ENCODE results near the gene CYSRT1. TPM values are rescaled to one million over a fixed set of nuclear protein-coding genes. Genes with fewer than 3 reads are reported as not detected.

Gene CYSRT1
- total RNA-seq, 1 donor from 2014 or later, result not detected

DNA sequence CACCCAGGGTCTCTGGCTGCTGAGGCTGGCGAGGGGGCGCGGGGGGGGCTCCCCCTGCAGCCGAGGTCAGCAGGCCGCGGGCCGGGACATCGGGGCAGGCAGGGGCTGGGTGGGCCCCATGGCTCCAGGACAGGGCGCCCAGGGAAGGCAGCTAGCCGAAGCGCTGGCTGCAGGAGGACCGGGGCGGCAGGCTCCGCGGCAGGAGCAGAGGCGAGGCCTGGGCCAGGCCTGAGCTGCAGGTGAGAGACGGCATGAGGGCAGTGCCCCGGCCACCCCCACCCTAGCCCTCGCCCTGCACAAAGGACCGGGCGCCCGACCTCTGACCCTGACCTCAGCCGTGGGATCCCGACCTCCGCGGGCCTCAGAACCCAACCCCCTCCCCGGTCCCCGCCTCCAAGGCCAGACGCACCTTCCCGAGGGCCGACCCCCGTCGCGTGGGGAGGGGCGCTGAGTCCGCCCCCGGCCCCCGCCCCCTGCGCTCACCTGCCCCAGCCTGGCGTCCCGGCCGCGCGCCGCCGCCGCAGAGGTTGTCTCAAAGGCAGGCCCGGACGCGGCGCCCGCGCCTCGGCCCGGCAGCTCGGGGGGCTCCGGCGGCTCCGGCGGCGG lies 3.4 kb upstream of the CYSRT1 start:
- intact Hi-C loops (cut with DNase I), result loop anchor here (2.0 kb wide), 2 partner anchors 21 to 33 kb away; partner anchors contain the start of genes ANAPC2, SSNA1 and TPRN
- DNase-seq (ENCODE audit: low spot score), result no peak

DNA sequence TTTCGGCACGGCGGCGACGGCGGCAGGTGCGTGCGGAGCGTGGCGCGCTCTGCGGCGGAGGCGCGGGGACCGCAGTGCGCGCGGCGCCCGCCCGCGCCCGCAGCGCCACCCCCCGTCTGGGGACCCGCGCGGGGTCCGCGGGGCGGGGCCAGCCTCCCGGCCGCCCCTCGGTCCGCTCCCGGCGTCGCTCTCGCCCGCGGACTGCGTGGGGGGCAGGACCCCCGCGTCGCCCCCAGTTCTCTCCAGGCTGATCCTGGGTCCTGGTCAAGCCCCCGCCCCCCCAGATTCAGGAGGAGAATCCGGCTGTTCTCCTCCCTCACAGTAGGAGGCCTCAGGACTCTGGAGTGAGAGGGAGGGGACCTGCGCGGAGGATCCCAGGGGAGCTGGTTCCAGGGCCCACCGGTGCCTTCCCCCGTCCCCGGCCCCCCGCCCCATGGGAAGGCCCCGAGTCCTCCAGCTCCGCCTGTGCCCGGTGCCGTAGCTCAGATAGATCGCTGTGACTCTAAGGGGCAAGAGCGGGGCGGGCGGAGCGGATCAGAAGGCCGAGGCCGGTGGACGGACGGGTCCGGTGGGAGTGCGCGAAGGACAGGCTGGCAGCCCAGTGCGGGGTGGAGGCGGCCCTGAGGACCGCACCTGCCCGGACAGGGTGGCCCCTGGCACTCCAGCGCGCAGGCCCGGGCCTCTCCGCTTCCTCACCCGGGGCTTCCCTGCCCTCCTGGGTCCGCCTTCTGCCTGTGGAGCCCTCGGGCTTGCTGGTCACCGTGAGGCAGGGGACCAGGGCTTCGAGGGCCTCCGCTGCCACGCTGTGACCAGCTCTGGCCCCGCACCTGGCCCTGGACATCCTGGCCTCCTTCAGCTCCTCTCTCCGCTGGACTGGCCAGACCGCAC lies 2.5 kb upstream of the CYSRT1 start, which contains the start of gene RNF208:
Gene RNF208 (minus strand): TSS at position 51 of the 888 bp plus-strand sequence. CDS start 1,028 bp downstream, outside the sequence.
- intact Hi-C loops (cut with DNase I), result loop anchor here (1.0 to 2.0 kb wide), 3 partner anchors 22 to 34 kb away; partner anchors contain the start of genes ANAPC2, NELFB, SSNA1 and TPRN
- no peak for DNase-seq (ENCODE audit: low spot score)

DNA sequence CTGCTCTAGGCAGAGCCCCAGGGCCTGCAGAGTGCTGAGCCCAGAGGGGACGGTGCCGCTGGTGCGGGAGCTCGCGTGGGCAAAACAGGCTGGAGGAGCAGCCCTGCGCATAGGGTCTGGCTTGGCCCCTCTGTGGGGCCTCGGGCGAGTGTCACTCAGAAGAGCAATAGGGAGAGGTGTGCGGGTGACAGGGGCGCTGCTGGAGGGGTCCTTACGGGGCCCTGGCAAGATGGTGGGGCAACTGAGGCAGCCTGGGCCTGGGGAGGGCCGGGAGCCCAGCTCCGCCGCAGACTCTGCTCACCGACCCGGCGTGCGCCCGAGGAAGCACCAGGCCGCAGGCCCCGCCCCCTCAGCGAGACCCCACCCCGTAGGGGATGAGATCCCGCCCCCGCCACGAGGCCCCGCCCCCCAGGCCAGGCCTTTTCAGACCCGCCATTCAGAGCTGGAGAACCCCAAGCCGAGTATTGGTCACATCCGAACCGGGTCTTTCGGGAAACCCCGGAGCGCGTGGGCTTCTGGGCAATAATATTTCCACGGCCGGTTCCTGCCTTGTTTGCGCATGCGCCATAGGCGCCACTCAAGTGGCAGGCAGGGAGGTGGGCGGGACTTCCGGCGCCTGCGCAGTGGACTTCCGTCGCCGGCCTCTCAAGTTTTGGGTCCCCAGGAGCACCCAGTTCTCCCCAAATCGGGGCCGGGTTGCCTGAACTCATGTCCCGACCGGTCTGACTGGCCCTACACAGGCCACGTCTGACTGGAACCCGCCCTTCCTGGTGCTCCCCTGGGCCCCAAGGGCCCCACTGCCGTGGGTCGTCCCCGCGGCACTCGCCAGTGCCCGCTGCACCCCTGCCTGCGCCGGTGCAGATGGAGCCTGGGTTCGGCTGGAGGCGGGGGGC lies 1.6 kb upstream of the CYSRT1 start:
- intact Hi-C loops (cut with DNase I), result loop anchor here (1.0 to 2.0 kb wide), 3 partner anchors 23 to 35 kb away; partner anchors contain the start of genes ANAPC2, NELFB, SSNA1 and TPRN
- DNase-seq (ENCODE audit: low spot score), result peak; percentile 97

DNA sequence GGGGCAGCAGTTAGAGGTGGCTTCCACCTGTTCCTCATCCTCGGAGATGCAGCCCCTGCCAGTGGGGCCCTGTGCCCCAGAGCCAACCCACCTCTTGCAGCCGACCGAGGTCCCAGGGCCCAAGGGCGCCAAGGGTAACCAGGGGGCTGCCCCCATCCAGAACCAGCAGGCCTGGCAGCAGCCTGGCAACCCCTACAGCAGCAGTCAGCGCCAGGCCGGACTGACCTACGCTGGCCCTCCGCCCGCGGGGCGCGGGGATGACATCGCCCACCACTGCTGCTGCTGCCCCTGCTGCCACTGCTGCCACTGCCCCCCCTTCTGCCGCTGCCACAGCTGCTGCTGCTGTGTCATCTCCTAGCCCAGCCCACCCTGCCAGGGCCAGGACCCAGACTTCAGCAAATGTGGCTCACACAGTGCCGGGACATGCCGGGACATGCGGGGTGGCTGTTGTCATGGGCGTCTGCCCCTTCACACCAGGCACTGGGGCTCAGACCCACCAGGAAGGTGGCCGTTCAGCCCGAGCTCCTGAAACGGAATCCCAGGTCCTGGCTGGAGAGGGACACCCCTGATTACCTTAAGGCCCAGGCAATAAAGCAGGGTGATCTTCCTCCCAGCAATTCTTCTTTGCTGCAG lies 841 bp downstream of the CYSRT1 start:
- no peak for DNase-seq (ENCODE audit: low spot score)
- intact Hi-C loops (cut with DNase I), result loop anchor here (2.0 kb wide), 1 partner anchor 13 kb away; no protein-coding TSS in a partner anchor

DNA sequence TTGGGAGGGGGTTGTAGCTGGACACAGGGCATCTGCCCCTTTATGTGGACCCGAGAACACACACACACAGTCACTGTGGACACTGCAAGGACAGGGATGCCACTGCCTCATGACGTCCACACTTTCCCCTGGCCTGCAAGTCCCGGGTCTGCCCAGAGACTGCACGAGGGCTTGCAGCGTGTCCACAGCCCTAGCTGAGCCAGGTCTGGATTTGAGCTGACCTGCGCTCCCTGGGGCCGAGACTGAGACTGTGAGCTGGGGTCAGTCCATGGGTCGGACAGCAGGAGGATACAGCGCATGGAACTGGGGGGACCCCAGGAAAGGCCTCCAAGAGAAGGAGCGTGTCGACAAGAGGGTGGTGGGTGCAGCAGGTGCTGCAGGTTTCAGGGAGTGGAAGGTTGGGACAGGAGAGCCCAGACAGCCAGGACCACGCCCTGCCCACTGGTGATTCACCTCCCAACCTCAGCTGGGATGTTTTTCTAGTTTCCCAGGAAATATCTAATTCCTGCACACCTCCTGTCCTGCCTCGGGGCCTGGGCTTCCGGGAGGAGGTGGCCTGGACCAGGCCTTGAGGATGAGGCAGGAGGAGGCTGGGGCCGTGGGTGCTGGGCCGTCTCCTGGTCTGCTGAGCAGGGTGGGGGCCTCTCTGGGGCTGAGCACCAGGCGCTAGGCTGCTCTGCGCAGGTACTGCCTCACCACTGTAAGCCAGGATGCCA lies 1.5 kb downstream of the CYSRT1 start:
- no peak for DNase-seq (ENCODE audit: low spot score)
- intact Hi-C loops (cut with DNase I), result loop anchor here (1.0 kb wide), 1 partner anchor 105 kb away; no protein-coding TSS in a partner anchor

DNA sequence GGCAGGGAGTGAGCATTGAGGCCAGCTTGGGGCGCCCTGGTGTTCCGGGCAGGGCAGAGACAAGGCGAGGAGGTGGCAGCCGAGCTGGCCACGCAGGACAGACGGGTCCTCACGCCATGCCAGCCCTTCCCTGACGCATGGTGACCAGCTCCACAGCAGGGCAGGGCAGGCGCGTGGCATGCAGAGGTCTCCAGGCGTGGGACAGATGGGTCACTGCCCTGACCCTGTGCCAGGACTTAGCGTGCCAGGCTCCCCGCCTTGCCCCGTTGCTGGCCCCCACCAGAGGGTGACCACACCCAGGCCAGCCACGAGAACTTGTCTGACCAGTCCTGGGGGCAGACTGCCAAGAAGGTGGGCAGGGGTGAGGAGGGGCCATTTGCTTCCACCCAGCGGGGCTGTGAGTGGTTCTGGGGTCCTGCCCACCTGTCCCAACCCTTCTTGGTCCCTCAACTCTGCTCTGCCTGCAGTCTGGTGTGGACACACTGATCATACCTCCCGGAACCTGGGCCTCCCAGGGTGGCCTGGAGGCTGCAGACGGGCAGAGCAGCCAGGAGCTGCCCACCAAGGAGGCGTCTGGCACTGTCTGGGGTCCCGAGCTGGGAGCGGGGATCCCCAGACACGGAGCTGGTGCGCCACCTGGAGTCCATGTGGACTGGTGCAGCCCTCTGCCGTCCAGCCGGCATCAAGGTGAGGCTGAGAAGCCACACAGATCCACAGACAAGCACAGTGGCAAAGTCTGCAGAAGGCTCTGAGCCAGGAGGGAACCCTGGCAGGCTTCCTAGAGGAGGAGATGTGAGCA lies 2.3 kb downstream of the CYSRT1 start, which contains the start of gene RNF224:
Gene RNF224 (plus strand): TSS at position 449 of the 799 bp plus-strand sequence. CDS start 834 bp downstream, outside the sequence.
- intact Hi-C loops (cut with DNase I), result loop anchor here (1.0 kb wide), 1 partner anchor 106 kb away; no protein-coding TSS in a partner anchor
- DNase-seq (ENCODE audit: low spot score), result peak; percentile 90

DNA sequence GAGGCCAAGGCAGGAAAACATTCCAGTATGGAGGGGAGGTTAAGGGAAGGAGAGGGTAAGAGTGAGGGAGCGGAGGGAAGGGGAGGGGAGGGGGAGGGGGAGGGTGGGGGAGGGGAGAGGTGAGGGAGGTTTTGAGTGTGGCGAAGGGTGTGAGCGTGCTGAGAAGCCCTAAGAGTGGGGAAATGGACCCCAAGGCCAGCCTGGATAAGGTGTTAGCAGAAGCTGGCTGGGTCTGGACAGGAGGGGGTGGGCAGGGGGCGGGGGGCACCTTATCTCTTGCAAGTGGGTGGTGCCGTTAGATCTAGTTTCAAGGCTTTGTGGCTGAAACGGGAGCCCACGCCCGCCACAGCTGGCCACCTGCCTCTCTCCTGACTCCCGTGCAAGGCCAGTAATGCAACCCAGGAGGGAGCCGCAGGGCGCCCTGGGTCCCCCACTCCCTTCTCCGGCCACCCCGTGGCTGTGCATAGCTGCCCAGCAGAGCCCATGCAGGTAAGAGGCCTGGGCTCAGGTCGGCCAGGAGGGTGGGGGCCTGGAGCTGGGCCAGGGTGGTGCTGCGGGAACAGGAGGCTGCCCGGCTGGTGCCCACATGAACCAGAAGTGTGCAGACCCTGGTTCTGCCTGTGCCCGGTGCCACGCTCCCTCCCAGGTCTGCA lies 3.0 kb downstream of the CYSRT1 start:
- no peak for DNase-seq (ENCODE audit: low spot score)
- intact Hi-C loops (cut with DNase I), result loop anchor here (1.0 kb wide), 1 partner anchor 107 kb away; no protein-coding TSS in a partner anchor

DNA sequence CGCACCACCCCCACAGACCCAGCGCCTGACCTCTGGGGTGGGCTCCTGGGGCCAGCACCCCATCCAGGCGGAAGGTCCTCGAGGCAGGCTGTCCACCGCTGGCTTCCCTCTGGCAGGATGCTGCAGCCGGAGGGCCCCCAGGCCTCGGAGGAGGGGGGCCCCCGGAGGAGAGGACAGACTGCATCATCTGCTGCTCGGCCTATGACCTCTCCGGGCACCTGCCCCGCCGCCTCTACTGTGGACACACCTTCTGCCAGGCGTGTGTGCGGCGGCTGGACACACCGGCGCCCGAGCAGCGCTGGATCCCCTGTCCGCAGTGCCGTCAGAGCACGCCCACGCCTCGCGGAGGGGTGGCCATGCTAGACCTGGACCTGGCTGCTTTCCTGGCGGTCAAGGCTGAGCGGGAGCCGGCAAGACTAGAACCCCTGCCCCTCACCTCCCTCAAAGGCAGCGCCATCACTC lies 3.6 kb downstream of the CYSRT1 start:
- intact Hi-C loops (cut with DNase I), result no loop called here
- no peak for DNase-seq (ENCODE audit: low spot score)

DNA sequence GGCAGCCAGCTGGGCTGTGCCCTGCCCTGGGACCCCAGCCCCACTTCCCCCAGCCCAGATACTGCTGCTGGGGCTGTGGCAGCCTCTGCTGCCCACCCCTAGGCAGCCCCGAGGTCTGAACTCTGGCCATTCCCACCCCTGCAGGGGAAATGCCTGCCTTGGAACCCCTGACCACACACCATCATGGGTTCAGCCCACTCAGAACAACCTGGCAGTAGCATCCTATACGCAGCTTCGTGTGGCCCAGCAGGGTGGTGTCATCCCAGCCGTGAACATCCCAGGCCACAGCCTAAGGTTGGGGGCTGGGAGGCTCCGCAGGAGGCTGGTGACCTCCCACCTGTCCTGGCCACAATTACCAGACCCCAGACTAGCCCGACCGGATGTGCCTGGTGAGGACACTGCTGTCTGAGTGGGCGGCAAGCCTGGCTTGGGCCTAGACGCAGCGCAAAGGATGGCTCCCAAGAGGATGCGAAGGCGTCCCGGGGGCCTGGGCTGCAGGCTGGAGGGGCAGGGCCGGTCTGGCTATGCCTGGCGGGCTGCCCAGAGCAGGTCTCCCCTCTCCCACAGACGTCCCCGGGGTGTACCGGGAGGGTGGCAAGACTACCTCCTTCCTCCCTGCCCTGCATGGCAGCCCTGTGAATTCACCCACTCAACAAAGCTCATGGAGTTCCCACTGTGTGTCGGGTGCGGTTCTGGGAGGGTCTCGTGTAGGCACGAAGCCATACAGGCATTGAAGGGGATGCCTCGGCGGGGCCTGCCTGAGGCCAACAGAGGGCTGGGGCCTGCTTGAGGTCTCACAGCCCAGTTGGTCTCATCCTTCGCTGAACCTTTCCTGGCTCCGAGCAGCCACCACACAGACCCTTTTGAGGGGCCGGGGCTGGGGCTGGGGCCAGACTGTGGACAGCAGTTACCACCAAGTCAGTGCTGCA lies 4.3 kb downstream of the CYSRT1 start:
- DNase-seq (ENCODE audit: low spot score), result peak; percentile 71

DNA sequence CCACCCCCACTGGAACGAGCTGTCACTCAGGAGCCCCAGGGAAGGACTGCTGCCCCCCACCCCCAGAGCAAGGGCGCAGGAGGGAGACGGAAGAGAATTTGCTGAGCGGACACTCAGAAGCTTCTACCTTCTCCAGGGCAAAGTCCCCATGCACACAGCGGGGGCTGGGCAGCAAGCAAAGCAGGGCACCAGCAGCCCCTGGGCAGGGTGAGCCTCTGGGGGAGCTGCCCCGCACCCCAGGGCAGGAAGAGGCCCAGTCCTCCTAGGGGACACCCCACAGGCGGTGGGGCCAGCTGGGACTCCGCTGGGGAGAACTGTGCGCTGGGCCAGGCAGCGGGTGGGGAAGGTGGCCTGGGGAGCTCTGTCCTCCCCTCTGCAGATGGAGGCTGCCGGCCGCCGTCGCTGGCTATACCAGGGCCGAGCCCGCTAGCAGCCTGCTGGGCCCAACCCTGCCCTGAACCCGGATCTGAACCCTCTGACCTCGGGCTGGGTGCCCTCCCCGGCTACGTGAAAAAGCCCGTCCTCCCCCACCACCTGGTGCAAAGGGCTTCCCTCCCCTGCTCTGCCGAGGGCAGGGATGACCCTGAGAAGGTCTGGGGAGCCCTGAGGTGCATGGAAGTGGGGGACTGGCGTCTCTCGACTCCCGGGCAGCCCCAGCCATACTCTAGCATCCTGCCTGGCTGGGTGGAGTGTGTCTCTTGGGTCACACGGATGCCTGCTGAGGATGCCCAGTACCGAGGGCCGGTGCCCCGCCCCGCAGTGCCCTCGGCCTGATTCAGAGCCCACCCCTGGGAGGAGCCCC lies 5.1 kb downstream of the CYSRT1 start:
- no peak for DNase-seq (ENCODE audit: low spot score)
- intact Hi-C loops (cut with DNase I), result no loop called here

More for the DNA sequence above, 4.3 kb downstream of the CYSRT1 start:
- intact Hi-C loops (cut with DNase I), result no loop called here

DNA sequence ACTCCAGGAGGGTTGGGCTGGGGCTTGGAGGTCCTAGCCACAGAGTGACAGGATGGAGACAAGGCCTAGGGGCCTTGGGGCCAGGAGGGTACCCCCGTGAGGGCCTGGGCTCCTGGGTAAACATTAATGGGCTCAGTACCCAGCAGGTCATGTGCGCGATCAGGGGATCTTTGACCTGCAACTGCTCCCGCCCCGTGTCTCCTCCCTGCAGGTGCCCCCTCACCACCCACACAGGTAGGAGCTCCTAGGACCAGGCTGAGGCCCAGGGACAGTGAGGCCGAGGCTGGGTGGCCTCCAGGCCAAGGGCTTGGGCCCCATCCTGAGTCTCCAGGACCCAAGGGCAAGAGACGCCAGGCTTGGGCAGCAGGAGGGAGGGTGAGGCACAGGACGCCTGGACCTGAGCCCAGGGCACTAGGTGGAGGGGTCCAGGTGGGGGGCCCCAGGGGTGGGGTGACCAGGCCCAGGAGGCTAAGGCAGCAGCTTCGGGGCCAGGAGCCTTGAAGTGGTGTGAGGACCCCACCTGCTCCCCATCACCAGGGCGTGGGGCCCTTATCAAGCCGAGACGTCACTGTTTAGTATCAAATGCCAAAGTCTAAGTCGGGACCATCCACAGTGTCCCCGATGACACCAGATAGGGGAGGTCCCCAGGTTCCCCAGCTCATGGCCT lies 5.9 kb downstream of the CYSRT1 start, which contains the start of gene SLC34A3:
Gene SLC34A3 (plus strand): TSS at position 197 of the 667 bp plus-strand sequence. CDS start 802 bp downstream, outside the sequence.
- no peak for DNase-seq (ENCODE audit: low spot score)

DNA sequence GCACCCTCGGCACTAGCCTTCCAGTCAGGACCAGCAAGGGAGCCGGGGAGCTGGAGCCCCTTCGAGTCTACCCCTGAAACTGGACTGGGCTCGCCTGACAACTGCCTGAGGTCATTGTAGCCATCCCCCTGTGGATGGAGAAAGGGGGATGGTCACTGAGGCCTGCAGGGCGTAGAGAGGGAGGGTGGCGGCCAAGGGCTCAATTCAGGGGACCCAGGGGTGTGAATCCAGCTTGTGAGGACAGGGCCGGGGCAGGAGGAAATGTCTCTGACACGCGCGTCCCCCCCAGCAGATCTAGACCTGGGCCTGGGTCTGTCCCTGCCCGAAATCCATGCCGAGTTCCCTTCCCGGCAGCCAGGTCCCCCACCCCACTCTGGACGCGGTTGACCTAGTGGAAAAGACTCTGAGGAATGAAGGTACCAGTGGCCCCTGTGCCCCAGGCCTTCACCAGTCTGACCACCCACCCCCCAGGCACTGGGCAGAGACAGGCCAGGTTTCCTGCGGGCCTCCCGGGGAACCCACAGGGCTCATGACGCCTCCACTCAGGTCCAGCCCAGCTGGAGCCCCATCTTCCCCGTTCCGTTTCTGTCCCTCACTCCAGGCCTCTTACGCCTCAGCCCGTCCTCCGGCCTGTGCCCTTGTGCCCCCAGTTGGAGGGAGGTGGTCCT lies 6.5 kb downstream of the CYSRT1 start:
- intact Hi-C loops (cut with DNase I), result no loop called here
- no peak for DNase-seq (ENCODE audit: low spot score)

More for the DNA sequence above, 5.9 kb downstream of the CYSRT1 start, which contains the start of gene SLC34A3:
- intact Hi-C loops (cut with DNase I), result no loop called here

DNA sequence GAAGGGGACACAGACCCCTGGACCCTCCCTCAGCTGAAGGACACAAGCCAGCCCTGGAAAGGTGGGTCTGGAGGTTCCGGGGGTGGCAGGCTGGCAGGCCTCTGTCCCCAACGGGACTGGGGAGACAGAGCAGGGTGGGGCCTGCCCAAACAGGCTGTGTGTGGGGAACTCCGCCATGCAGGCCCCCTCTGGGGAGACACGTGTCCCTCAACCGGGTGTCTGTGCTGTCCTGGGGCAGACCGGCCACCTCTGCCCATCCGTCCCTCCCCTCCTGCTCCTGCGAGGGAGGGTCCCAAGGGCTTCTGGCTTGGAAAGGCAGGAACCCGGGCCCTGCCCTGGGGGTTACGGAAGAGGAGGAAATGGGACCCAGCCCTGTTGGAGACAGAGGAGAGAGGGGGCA lies 7.1 kb downstream of the CYSRT1 start:
- intact Hi-C loops (cut with DNase I), result no loop called here
- DNase-seq (ENCODE audit: low spot score), result no peak
